HG02981 (cell line): ENCODE data around the gene DZIP1L.
A peak's percentile ranks its signal among the peaks of the same experiment; 100 is the strongest.

Experiments used
- ATAC-seq: cut with Tn5 transposase; IDR thresholded peaks from one replicate; pipeline ENCODE4 v1.9.1; 2021; ENCODE audit warnings: mild to moderate bottlenecking, moderate library complexity; ENCODE audit not compliant: unreplicated experiment

DZIP1L gene

GRCh38 chr3:138042043-138042442 is 73.4 kb downstream of the DZIP1L start:
- ATAC-seq, result no peak

GRCh38 chr3:138038725-138039462 is 76.5 kb downstream of the DZIP1L start:
- no peak for ATAC-seq

- no peak for ATAC-seq
These were observed 78.8 kb downstream of the DZIP1L start for GRCh38 chr3:138036572-138036971.

GRCh38 chr3:138034918-138035317 is 80.5 kb downstream of the DZIP1L start:
- no peak for ATAC-seq

DNA sequence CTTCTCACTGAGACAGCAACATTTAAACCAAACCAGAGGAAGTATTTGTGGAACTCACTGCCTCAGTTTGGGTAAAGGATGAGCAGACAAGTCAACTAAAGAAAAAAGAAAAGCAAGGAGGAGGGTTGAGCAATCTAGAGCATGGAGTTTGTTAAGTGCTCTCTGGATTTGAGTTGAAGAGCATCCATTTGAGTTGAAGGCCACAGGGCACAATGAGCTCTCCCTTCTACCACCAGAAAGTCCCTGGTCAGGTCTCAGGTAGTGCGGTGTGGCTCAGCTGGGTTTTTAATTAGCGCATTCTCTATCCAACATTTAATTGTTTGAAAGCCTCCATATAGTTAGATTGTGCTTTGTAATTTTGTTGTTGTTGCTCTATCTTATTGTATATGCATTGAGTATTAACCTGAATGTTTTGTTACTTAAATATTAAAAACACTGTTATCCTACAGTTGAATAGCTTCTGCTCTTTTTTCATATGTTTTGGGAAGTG is 82.2 kb downstream of the DZIP1L start:
- ATAC-seq, result peak; percentile 23

DNA sequence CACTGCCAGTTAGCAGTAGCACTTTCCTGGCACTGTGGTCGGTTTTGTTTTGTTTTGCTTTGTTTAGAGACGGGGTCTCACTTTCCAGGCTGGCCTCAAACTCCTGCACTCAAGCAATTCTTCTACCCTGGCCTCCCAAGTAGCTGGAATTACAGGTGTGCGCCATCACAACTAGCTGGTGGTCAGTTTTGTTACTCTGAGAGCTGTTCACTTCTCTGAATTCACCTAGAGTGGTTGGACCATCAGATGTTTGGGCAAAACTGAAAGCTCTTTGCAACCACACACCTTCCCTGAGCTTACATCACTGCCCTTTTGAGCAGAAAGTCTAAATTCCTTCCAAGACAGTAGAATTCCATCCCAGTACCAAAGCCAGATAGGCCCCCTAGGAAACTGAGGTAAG is 82.8 kb downstream of the DZIP1L start:
- peak; percentile 49 for ATAC-seq

DNA sequence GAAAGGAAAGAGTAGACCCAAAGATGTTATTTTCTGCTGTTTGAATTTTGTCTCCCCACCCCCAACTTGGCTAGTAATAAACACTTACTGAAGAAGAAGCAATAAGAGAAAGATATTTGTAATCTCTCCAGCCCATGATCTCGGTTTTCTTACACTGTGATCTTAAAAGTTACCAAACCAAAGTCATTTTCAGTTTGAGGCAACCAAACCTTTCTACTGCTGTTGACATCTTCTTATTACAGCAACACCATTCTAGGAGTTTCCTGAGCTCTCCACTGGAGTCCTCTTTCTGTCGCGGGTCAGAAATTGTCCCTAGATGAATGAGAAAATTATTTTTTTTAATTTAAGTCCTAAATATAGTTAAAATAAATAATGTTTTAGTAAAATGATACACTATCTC is 83.9 kb downstream of the DZIP1L start:
- ATAC-seq, result no peak

DNA sequence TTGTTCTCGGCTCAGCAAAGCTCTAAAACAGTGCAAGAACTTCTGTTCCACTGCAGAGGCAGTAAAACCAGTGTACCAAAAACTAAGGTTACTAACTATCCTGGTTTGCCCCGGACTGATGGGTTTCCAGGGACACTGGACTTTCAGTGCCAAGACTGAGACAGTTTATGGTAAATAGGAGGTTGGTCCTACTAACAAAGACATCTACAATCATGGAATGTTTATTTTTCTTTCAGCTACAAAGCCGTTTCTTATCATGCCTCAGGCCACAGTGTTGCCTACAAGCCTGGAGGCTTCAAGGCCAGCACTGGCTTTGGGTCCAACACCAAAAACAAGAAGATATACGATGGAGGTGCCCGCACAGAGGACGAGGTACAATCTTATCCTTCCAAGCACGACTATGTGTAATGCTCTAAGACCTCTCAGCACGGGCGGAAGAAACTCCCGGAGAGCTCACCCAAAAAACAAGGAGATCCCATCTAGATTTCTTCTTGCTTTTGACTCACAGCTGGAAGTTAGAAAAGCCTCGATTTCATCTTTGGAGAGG is 84.6 kb downstream of the DZIP1L start:
- ATAC-seq, result no peak

DNA sequence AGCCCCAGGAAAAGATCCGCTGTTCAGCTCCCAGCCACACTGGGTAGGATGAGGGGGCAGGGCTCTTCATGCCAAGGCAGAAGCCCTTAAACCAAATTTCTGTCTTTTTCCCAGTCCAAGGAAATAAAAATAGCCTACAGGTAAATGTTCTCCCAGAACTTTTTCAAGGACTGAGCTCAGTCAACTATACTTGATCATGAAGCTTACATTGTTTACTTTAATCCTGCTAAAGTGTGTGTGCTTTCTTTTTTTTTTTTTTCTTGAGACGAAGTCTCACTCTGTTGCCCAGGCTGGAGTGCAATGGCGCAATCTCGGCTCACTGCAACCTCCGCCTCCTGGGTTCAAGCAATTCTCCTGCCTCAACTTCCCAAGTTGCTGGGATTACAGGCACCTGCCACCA is 87.6 kb downstream of the DZIP1L start:
- no peak for ATAC-seq

GRCh38 chr3:138025553-138025952 is 89.9 kb downstream of the DZIP1L start:
- no peak for ATAC-seq

DNA sequence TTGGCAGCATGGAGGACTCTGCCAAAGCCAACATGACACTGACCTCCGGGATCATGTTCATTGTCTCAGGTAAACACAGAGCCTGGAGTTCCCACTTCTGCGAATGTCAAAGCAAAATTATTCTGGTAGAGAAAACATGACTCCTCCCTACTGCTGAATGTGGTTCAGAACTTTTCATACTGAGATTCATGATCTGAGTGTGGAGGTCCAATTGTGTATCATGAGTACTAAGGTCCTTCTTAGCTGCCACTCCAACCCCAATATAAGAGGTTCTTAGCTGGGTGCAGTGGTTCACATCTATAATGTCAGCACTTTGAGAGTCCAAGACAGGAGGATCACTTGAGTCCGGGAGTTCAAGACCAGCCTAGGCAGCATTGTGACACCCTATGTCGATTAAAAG is 91.7 kb downstream of the DZIP1L start:
- no peak for ATAC-seq

DNA sequence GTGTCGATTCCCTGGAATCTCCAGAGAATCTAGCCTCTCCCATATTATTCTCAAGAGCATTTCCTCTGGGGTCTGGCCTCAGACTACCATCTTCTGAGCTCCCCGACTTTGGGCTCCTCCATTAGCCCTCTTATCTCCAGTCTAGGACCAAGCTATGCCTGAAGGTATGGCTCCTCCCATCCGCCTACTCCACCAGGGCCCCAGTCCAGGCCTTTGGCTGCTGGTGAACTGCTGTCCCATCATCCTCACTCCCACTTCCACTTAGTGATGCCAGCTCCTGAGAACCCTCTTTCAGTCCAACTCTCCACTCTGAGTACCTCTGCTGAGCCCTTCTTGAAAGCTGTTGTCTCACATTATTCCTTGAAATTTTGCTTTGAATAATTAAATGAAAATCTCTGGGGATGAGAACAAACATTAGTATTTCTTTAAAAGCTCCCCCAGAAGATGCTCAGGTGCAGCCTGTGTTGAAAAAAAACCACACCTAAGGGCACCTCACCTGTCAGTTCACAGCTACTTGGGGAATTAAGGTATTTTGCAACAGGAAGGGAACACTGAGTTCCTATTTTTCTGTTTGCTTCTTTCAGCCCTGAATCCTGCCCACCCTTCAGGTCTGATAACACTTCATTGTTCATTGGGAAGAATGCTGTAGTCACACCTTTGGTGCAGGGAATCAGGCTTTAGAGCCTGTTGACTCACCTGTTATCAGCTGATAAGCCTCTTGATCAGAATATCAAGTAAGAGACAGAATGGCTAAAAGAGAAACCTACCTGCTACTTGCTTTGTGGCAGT is 95.9 kb downstream of the DZIP1L start:
- ATAC-seq, result no peak

DNA sequence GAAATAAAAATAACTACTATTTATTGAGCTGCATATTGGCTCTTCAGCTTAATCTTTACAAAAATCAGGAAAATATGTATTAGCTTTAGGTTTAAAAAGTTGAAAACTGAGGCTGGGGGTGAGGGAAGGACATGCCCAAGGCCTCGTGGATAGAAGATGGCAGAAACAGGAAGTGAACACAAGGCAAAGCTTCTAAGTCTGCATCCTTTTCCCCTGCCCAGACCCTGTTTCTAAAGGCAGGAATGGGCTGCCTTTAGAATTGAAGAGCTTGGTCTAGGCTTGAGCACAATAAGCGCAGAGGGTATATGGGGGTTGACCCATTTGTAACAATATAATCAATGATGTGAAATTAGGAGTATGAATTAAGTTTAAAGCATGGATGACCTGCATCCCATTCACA is 99.3 kb downstream of the DZIP1L start:
- ATAC-seq, result no peak

- no peak for ATAC-seq
These were observed 102.9 kb downstream of the DZIP1L start for GRCh38 chr3:138012526-138012925.
